Spleen (tissue), 7 donors: ENCODE data around the gene SMIM34.
"Not testable (repeated sequence)": the region's sequence is repeated elsewhere in the genome, so short reads cannot be mapped to it uniquely, and the experiment has no call there.

Experiments used
- POLR2A ChIP-seq, 3 donors: fragments of 450-650 bp; IDR thresholded peaks; one replicate each; pipeline ENCODE4 v1.5.1; 2017; ENCODE audit warnings: antibody characterized with exemption in 3 of 3, mild to moderate bottlenecking in 1 of 3
- POLR2AphosphoS5 ChIP-seq, 3 donors: sonication (generic); formaldehyde crosslinking; IDR thresholded peaks; one replicate each; pipeline ENCODE4 v1.5.1; 2017; ENCODE audit warnings: antibody characterized with exemption in 3 of 3
- TF ChIP-seq, protein P1 (sequence below), 11 experiments: fragments of 200-600 bp in 7 of 11; fragments of 450-650 bp in 4 of 11; sonication (generic) in 4 of 11; IDR thresholded peaks in 8 of 11; conservative IDR thresholded peaks in 3 of 11; 1 replicate in 7 of 11; 2 replicates in 4 of 11; pipeline versions ENCODE4 v1.4.0 to v1.8.0; 2016 to 2021; ENCODE audit warnings: antibody characterized with exemption in 11 of 11, inconsistent platforms in 4 of 11, mild to moderate bottlenecking in 1 of 11
- donor health status: DM: no; HTN: no; CAD: no; lungs with moderate emphysema.
- donor health status: DM: no; HTN: no; CAD: no.
- donor health status: DM: no; HTN: no; CAD: no.

DNA sequence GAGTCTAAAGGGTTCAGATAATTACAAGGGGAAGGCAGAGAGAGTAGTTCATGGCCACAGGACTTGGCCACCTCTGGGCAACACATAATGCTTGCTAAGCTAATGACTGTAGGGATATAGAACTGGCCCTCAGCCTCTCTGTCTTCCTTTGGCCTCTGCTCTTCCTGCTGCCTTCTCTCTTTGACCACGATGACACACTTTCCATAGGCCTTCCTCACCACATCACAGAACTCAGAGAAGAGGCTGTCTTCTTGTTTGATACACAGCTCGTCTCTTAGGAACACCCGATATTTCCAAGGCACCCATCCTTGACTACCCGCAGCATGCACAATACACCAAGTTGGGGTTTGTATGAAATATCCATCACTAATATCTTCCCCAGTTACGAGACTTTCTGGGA lies 23.2 kb downstream of the SMIM34 start:
- not testable (repeated sequence) for TF ChIP-seq POLR2A, POLR2AphosphoS5 (IDR thresholded peaks at IDR 0.05)
- TF ChIP-seq, protein P1, sequence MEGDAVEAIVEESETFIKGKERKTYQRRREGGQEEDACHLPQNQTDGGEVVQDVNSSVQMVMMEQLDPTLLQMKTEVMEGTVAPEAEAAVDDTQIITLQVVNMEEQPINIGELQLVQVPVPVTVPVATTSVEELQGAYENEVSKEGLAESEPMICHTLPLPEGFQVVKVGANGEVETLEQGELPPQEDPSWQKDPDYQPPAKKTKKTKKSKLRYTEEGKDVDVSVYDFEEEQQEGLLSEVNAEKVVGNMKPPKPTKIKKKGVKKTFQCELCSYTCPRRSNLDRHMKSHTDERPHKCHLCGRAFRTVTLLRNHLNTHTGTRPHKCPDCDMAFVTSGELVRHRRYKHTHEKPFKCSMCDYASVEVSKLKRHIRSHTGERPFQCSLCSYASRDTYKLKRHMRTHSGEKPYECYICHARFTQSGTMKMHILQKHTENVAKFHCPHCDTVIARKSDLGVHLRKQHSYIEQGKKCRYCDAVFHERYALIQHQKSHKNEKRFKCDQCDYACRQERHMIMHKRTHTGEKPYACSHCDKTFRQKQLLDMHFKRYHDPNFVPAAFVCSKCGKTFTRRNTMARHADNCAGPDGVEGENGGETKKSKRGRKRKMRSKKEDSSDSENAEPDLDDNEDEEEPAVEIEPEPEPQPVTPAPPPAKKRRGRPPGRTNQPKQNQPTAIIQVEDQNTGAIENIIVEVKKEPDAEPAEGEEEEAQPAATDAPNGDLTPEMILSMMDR (IDR thresholded peaks at IDR 0.05 in 8 of 11, conservative IDR thresholded peaks at IDR 0.05 in 3 of 11) = not testable (repeated sequence)
